GM18526 (cell line): ENCODE measurements around the gene HABP2.

Experiments used
- POLR2A ChIP-seq: IDR thresholded peaks from 3 replicates; pipeline ENCODE4 v1.6.1; 2011; ENCODE audit not compliant: insufficient read length; ENCODE audit errors: extremely low read depth

HABP2 gene

GRCh38 chr10:113605268-113605978 lies 52.6 kb downstream of the HABP2 start:
- TF ChIP-seq POLR2A = no peak

- TF ChIP-seq POLR2A = no peak
Observed at GRCh38 chr10:113609704-113610108, 56.9 kb downstream of the HABP2 start.

- TF ChIP-seq POLR2A = no peak
Observed at GRCh38 chr10:113610631-113611601, 58.1 kb downstream of the HABP2 start.

- TF ChIP-seq POLR2A = no peak
Observed at GRCh38 chr10:113612154-113612553, 59.3 kb downstream of the HABP2 start.

GRCh38 chr10:113613427-113613826 lies 60.6 kb downstream of the HABP2 start:
- no peak for TF ChIP-seq POLR2A

- TF ChIP-seq POLR2A = no peak
Observed at GRCh38 chr10:113613977-113614690, 61.3 kb downstream of the HABP2 start.

GRCh38 chr10:113616244-113617074 lies 63.6 kb downstream of the HABP2 start:
- TF ChIP-seq POLR2A = no peak

- no peak for TF ChIP-seq POLR2A
Observed at GRCh38 chr10:113617086-113617485, 64.2 kb downstream of the HABP2 start.

- no peak for TF ChIP-seq POLR2A
Observed at GRCh38 chr10:113618338-113618737, 65.5 kb downstream of the HABP2 start.

- no peak for TF ChIP-seq POLR2A
Observed at GRCh38 chr10:113619401-113619800, 66.5 kb downstream of the HABP2 start.

- TF ChIP-seq POLR2A = no peak
Observed at GRCh38 chr10:113620511-113620910, 67.7 kb downstream of the HABP2 start.

GRCh38 chr10:113620936-113621335 lies 68.1 kb downstream of the HABP2 start:
- no peak for TF ChIP-seq POLR2A

- no peak for TF ChIP-seq POLR2A
Observed at GRCh38 chr10:113621799-113622198, 68.9 kb downstream of the HABP2 start.

GRCh38 chr10:113622831-113623230 lies 70.0 kb downstream of the HABP2 start:
- no peak for TF ChIP-seq POLR2A

GRCh38 chr10:113625461-113626186 lies 72.8 kb downstream of the HABP2 start:
- TF ChIP-seq POLR2A = no peak
